Mammary epithelial cell (primary cell): Measurements from ENCODE around the gene CLASP1.

Experiments
- EZH2 ChIP-seq: IDR thresholded peaks from 2 replicates; pipeline ENCODE4 v1.6.1; 2012; ENCODE audit warnings: low read length, inconsistent platforms, borderline replicate concordance
- TF ChIP-seq, protein P1 (sequence below), 2 donors: IDR thresholded peaks in 1 of 2; conservative IDR thresholded peaks in 1 of 2; 2 replicates each; pipeline ENCODE4 v1.5.1; 2011 to 2012; ENCODE audit warnings: inconsistent platforms in 2 of 2, low read length in 2 of 2, mild to moderate bottlenecking in 2 of 2, control low read depth in 1 of 2, low read depth in 1 of 2; ENCODE audit not compliant: insufficient read depth in 1 of 2; ENCODE audit errors: extremely low read depth in 1 of 2

GRCh38 chr2:121505986-121506586, 143.2 kb downstream of the CLASP1 start:
- TF ChIP-seq, protein P1, sequence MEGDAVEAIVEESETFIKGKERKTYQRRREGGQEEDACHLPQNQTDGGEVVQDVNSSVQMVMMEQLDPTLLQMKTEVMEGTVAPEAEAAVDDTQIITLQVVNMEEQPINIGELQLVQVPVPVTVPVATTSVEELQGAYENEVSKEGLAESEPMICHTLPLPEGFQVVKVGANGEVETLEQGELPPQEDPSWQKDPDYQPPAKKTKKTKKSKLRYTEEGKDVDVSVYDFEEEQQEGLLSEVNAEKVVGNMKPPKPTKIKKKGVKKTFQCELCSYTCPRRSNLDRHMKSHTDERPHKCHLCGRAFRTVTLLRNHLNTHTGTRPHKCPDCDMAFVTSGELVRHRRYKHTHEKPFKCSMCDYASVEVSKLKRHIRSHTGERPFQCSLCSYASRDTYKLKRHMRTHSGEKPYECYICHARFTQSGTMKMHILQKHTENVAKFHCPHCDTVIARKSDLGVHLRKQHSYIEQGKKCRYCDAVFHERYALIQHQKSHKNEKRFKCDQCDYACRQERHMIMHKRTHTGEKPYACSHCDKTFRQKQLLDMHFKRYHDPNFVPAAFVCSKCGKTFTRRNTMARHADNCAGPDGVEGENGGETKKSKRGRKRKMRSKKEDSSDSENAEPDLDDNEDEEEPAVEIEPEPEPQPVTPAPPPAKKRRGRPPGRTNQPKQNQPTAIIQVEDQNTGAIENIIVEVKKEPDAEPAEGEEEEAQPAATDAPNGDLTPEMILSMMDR (conservative IDR thresholded peaks at IDR 0.05 in 1 of 2, IDR thresholded peaks at IDR 0.05 in 1 of 2; ENCODE audit: extremely low read depth in 1 of 2, insufficient read depth in 1 of 2, low read depth in 1 of 2, low read length in 2 of 2), result no peak
- TF ChIP-seq EZH2, result no peak
